Neural progenitor cell (in vitro differentiated cells): ENCODE results near the gene KRT5. TPM values are rescaled to one million over a fixed set of nuclear protein-coding genes. Genes with fewer than 3 reads are reported as not detected.

Experiments
- DNase-seq: peaks from one replicate; pipeline ENCODE4 v3.0.0-alpha.2; 2016; ENCODE audit warnings: low spot score
- H2AFZ ChIP-seq: fragments of 200-600 bp; sonication (generic); replicated peaks from 2 replicates; pipeline ENCODE4 v1.6.1; 2016; ENCODE audit warnings: antibody characterized with exemption
- H3F3A ChIP-seq: fragments of 200-600 bp; sonication (generic); 2 replicates; pipeline ENCODE4 v1.6.1; 2016; ENCODE audit warnings: antibody characterized with exemption, low read depth
- H3K27ac ChIP-seq: fragments of 200-600 bp; sonication (generic); 2 replicates; pipeline ENCODE4 v1.5.1; 2016; ENCODE audit warnings: mild to moderate bottlenecking
- H3K27me3 ChIP-seq: fragments of 200-600 bp; sonication (generic); 2 replicates; pipeline ENCODE4 v1.6.1; 2016; ENCODE audit warnings: mild to moderate bottlenecking, moderate library complexity
- H3K36me3 ChIP-seq: fragments of 200-600 bp; sonication (generic); 2 replicates; pipeline ENCODE4 v1.5.1; 2016
- H3K4me1 ChIP-seq: fragments of 200-600 bp; sonication (generic); 2 replicates; pipeline ENCODE4 v1.6.1; 2016; ENCODE audit warnings: mixed run types
- H3K4me2 ChIP-seq: fragments of 200-600 bp; sonication (generic); 2 replicates; pipeline ENCODE4 v1.6.1; 2016
- H3K4me3 ChIP-seq: fragments of 200-600 bp; sonication (generic); 2 replicates; pipeline ENCODE4 v1.5.1; 2016
- H3K79me2 ChIP-seq: fragments of 200-600 bp; sonication (generic); 2 replicates; pipeline ENCODE4 v1.6.1; 2016; ENCODE audit warnings: low read depth
- H3K9ac ChIP-seq: fragments of 200-600 bp; sonication (generic); 2 replicates; pipeline ENCODE4 v1.6.1; 2016
- H3K9me3 ChIP-seq: fragments of 200-600 bp; sonication (generic); 2 replicates; pipeline ENCODE4 v1.5.1; 2016; ENCODE audit warnings: low read depth
- H4K20me1 ChIP-seq: fragments of 200-600 bp; sonication (generic); 2 replicates; pipeline ENCODE4 v1.6.1; 2016; ENCODE audit warnings: low read depth
- H3K27ac Mint-ChIP-seq: 3 replicates; pipeline ENCODE4 v1.8.0; 2021; ENCODE audit warnings: mixed read lengths
- H3K27me3 Mint-ChIP-seq: 2 replicates; pipeline ENCODE4 v1.8.0; 2022; ENCODE audit warnings: low read depth, mild to moderate bottlenecking, inconsistent platforms, moderate library complexity, mixed read lengths; ENCODE audit not compliant: insufficient read depth
- H3K36me3 Mint-ChIP-seq: 3 replicates; pipeline ENCODE4 v1.8.0; 2021; ENCODE audit warnings: mixed read lengths
- H3K4me1 Mint-ChIP-seq: 3 replicates; pipeline ENCODE4 v1.8.0; 2021; ENCODE audit warnings: mixed read lengths
- H3K4me3 Mint-ChIP-seq: 3 replicates; pipeline ENCODE4 v1.8.0; 2021; ENCODE audit warnings: mild to moderate bottlenecking, moderate library complexity, mixed read lengths
- H3K9me3 Mint-ChIP-seq: 3 replicates; pipeline ENCODE4 v1.8.0; 2020; ENCODE audit warnings: mixed read lengths
- EZH2 ChIP-seq: fragments of 200-600 bp; sonication (generic); IDR thresholded peaks from 2 replicates; pipeline ENCODE4 v1.6.1; 2017; ENCODE audit warnings: antibody characterized with exemption, mild to moderate bottlenecking, moderate library complexity
- EZH2phosphoT487 ChIP-seq: fragments of 200-600 bp; sonication (generic); IDR thresholded peaks from 2 replicates; pipeline ENCODE4 v1.6.1; 2017; ENCODE audit warnings: antibody characterized with exemption
- total RNA-seq: library from RNA; depleted of rRNA; stranded (reverse); fragments of >200 nt; gene quantifications from 2 replicates; pipeline ENCODE4 v1.2.3, GENCODE V29; 2015; ENCODE audit warnings: low replicate concordance
- TF ChIP-seq, protein P1 (sequence below): fragments of 200-600 bp; sonication (generic); IDR thresholded peaks from 2 replicates; pipeline ENCODE4 v1.5.1; 2017; ENCODE audit warnings: antibody characterized with exemption, mild to moderate bottlenecking

KRT5 gene
- total RNA-seq, 1 donor from 2014 or later = not detected

DNA sequence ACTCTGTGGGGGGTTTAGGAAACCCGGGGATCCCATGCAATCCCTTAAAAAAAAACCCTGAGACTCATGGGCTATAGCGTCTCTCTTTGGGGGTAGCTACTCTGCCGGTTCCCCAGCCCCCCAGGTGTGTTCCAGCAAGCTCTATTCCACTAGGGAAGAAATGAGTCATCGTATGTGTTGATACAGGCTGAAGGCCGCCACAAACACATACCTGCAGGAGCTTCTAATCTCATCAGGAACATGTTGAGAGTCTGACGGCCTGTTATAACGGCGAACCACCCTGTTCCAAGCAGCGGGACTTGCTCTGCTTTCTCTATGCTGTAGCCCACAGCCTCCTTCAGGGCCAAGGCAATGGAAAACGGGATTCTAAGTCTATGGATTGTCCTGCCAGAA, 977 bp upstream of the KRT5 start:
- Mint-ChIP-seq H3K4me3 (no peak overlapping the region), H3K36me3 (no peaks in the 10 kb centered on the region), H3K27ac (no peak overlapping the region), H3K27me3 (peaks cover 9% of the 10 kb centered on the region), H3K4me1 (peaks cover 6% of the 10 kb centered on the region), H3K9me3 (no peaks in the 10 kb centered on the region)
- no peaks in the 10 kb centered on the region for H3K27me3 ChIP-seq
- H3K9me3 ChIP-seq = no peaks in the 10 kb centered on the region
- no peaks in the 10 kb centered on the region for H3K36me3 ChIP-seq
- H3K4me1 ChIP-seq = no peaks in the 10 kb centered on the region
- no peaks in the 10 kb centered on the region for H3F3A ChIP-seq
- H3K4me3 ChIP-seq = no peak overlapping the region
- TF ChIP-seq EZH2phosphoT487 (no peak), EZH2 (no peak)
- TF ChIP-seq, protein P1, sequence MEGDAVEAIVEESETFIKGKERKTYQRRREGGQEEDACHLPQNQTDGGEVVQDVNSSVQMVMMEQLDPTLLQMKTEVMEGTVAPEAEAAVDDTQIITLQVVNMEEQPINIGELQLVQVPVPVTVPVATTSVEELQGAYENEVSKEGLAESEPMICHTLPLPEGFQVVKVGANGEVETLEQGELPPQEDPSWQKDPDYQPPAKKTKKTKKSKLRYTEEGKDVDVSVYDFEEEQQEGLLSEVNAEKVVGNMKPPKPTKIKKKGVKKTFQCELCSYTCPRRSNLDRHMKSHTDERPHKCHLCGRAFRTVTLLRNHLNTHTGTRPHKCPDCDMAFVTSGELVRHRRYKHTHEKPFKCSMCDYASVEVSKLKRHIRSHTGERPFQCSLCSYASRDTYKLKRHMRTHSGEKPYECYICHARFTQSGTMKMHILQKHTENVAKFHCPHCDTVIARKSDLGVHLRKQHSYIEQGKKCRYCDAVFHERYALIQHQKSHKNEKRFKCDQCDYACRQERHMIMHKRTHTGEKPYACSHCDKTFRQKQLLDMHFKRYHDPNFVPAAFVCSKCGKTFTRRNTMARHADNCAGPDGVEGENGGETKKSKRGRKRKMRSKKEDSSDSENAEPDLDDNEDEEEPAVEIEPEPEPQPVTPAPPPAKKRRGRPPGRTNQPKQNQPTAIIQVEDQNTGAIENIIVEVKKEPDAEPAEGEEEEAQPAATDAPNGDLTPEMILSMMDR = no peak
- no peaks in the 10 kb centered on the region for H4K20me1 ChIP-seq
- no peak for DNase-seq
- no peak overlapping the region for H2AFZ ChIP-seq
- H3K9ac ChIP-seq = no peak overlapping the region
- H3K27ac ChIP-seq = no peak overlapping the region
- no peak overlapping the region for H3K4me2 ChIP-seq
- no peaks in the 10 kb centered on the region for H3K79me2 ChIP-seq

DNA sequence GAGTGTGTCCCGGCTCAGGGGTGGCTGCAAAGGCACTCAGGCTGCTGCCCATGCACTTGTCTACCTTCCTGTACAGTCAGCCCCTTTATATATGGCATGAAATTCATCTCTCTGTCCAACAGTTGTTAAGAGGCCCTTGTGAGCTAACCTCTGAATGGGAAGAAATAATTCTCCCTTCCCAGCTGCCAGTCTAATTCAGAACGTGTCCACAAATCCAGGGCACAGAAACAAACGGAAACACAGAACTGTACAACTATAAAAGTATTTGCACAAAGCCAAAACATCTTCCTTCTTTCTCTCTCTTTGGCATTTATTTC, 849 bp downstream of the KRT5 start:
- Mint-ChIP-seq H3K4me1 (no peaks in the 10 kb centered on the region), H3K9me3 (no peaks in the 10 kb centered on the region), H3K27me3 (peaks cover 12% of the 10 kb centered on the region), H3K4me3 (no peak overlapping the region), H3K36me3 (no peaks in the 10 kb centered on the region), H3K27ac (no peak overlapping the region)
- Histone ChIP-seq H3K4me3 (no peak overlapping the region), H4K20me1 (no peaks in the 10 kb centered on the region), H3K27ac (no peak overlapping the region), H3K4me2 (no peak overlapping the region), H3K27me3 (no peaks in the 10 kb centered on the region), H3K36me3 (no peaks in the 10 kb centered on the region), H3K79me2 (no peaks in the 10 kb centered on the region), H3K4me1 (no peaks in the 10 kb centered on the region), H3F3A (no peaks in the 10 kb centered on the region), H3K9me3 (no peaks in the 10 kb centered on the region), H3K9ac (no peak overlapping the region), H2AFZ (no peak overlapping the region)
- DNase-seq = no peak
- no peak for TF ChIP-seq EZH2

DNA sequence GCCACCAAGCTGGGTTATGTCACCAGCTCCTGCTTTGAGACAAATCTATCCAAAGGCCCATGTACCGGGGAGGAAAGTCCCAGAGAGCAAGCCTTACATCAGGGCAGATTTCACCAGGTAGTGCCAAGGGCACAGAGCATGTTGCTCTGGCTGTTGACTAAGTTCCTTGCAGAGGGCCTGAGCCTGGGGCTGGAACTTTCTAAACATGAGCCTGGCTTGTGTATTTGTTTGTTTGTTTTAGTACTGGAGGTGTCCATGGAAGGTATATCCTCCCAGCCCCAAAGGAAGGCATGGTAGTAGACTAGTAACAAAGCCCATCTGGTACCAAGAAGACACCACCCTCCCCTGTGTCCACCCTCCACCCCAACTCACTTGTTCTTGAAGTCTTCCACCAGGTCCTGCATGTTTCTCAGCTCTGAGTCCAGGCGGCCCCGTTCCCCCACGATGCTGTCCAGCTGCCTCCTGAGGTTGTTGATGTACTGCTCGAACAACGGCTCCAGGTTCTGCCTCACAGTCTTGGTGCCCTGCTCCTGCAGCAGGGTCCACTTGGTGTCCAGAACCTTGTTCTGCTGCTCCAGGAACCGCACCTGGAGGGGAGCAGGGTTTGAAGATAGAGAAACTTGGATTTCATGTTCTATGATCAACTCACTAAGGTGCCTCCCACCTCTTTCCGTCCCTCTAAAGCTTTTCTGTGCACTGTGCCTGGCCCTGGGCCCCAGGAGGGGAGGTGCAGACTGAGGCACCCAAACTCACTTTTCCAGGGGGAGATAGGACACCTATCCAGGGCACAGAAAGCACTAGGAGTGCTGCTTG, 1.4 kb downstream of the KRT5 start:
- peaks cover 12% of the 10 kb centered on the region for H3K27me3 Mint-ChIP-seq
- Histone ChIP-seq H3K4me1 (no peaks in the 10 kb centered on the region), H2AFZ (no peak overlapping the region), H3K79me2 (no peaks in the 10 kb centered on the region), H4K20me1 (no peaks in the 10 kb centered on the region), H3K9me3 (no peaks in the 10 kb centered on the region), H3K9ac (no peak overlapping the region), H3K27ac (no peak overlapping the region), H3K4me2 (no peak overlapping the region), H3K4me3 (no peak overlapping the region), H3K27me3 (no peaks in the 10 kb centered on the region), H3F3A (no peaks in the 10 kb centered on the region), H3K36me3 (no peaks in the 10 kb centered on the region)
- no peak overlapping the region for H3K4me3 Mint-ChIP-seq
- no peak overlapping the region for H3K27ac Mint-ChIP-seq
- TF ChIP-seq EZH2phosphoT487 (no peak), EZH2 (no peak)
- TF ChIP-seq, protein P1 = no peak
- no peaks in the 10 kb centered on the region for H3K4me1 Mint-ChIP-seq
- H3K9me3 Mint-ChIP-seq = no peaks in the 10 kb centered on the region
- no peak for DNase-seq
- H3K36me3 Mint-ChIP-seq = no peaks in the 10 kb centered on the region

DNA sequence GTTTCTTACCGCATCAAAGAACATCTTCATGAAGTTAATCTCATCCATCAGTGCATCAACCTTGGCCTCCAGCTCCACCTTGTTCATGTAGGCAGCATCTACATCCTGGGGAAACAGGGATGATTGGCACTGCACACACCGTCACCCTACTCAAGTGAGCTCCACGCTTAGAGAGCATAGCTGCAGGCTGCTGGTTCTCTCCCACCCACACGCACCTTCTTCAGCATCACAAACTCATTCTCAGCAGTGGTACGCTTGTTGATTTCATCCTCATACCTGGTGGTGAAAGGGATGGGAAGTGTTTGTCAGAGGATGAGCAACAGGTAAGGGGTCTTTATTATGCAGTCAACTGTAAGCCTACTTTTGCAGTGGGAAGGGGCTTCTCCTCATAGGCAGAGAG, 2.3 kb downstream of the KRT5 start:
- Histone ChIP-seq H3F3A (no peaks in the 10 kb centered on the region), H3K4me2 (no peak overlapping the region), H4K20me1 (no peaks in the 10 kb centered on the region), H3K4me1 (no peaks in the 10 kb centered on the region), H3K9me3 (no peaks in the 10 kb centered on the region), H3K79me2 (no peaks in the 10 kb centered on the region), H3K27ac (no peak overlapping the region), H3K4me3 (no peak overlapping the region), H2AFZ (no peak overlapping the region), H3K9ac (no peak overlapping the region), H3K36me3 (no peaks in the 10 kb centered on the region), H3K27me3 (no peaks in the 10 kb centered on the region)
- Mint-ChIP-seq H3K36me3 (no peaks in the 10 kb centered on the region), H3K4me1 (no peaks in the 10 kb centered on the region), H3K27me3 (peaks cover 12% of the 10 kb centered on the region), H3K9me3 (no peaks in the 10 kb centered on the region), H3K27ac (no peak overlapping the region), H3K4me3 (no peak overlapping the region)
- no peak for TF ChIP-seq EZH2phosphoT487
- no peak for DNase-seq
